HG03045 (cell line): Measurements from ENCODE around the gene GIMAP1.

Source experiments
- ATAC-seq: cut with Tn5 transposase; IDR thresholded peaks from one replicate; pipeline ENCODE4 v1.9.1; 2021; ENCODE audit warnings: mild to moderate bottlenecking, moderate library complexity; ENCODE audit not compliant: unreplicated experiment

GIMAP1 gene

GRCh38 chr7:150745876-150746275 is 29.5 kb downstream of the GIMAP1 start:
- ATAC-seq, result no peak

DNA sequence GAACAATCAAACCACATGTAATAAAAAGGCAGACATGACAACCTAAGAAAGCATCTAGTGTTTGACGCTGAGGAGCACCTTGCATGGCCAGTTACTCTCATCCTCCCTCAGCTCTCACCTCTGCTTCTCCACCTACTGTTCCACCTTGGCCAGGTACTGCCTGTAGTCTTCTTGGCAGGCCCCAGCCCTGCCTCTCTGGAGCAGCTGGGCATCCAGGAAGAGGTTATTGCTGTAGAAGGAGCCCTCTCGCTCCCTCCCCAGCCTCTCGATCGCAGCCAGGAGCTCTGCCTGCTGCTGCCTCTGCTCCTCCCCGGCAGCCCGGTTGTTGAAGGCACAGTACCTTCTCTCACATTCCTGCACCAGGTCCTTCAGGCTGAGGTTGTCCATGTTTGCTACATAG is 30.5 kb downstream of the GIMAP1 start:
- no peak for ATAC-seq

DNA sequence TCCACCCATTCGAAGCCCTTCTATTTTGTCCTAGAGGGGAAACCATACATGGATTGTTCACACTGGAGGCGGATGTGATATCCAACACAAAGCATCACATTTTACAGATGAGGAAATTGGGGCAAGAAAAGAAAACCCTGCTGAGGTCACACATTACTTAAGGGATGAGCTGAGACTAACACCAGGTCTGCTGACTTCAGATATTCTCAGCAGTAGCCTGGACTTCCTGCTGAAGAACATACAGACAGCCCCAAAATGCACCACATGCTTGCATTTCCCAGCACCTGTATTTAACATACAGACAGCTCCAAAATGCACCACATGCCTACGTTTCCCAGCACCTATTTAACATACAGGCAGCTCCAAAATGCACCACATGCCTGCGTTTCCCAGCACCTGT is 32.0 kb downstream of the GIMAP1 start:
- ATAC-seq, result no peak

- ATAC-seq, result no peak
Observed at GRCh38 chr7:150751702-150752101, 35.3 kb downstream of the GIMAP1 start.

DNA sequence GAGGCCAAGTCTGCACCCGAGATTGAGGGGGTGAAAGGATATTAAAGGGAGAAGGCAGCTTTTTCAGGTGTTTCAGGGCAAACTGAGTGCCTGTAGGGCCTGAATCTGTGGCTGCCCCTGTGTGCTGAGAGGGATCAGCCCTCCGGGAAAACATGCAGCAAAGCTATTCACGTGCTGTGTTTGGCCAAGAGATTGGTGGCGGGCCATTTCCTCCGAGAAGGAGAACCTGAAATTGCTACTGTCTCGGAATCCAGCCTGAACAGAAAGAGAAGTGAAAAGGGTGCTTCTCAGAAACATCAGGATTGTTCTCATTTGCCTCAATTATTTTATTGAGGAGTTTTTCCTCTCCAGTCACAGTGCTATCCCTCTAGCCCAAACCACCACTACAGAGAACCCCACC is 36.8 kb downstream of the GIMAP1 start:
- no peak for ATAC-seq

DNA sequence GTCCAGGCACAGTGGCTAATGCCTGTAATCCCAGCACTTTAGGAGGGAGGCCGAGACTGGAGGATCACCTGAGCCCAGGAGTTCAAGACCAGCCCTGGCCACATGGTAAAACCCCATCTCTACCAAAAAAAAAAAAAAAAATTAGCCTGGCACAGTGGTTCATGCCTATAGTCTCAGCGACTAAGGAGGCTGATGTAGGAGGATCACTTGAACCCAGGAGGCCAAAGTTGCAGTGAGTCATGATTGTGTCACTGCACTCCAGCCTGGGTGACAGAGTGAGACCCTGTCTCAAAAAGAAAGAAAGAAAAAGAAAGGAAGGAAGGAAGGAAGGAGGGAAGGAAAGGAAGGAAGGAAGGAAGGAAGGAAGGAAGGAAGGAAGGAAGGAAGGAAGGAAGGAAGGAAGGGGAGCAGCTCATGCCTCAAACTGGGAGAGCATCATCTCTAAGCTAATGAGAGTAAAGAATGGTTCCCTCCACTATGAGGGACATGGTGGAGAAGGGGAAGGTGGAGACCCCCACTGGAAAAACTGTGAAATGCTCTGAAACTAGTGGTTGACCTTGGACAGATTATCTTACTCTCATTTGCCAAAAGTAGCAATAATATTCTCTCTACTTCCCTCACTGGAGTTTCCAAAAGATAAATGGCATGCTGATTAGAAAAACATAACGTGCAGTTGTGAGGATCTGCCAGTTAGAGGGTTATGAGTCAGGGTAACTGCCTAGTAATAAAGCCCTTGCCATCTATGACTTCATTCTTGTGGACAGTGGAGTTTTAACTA is 37.6 kb downstream of the GIMAP1 start:
- ATAC-seq, result no peak

- no peak for ATAC-seq
Observed at GRCh38 chr7:150754951-150755350, 38.5 kb downstream of the GIMAP1 start.

DNA sequence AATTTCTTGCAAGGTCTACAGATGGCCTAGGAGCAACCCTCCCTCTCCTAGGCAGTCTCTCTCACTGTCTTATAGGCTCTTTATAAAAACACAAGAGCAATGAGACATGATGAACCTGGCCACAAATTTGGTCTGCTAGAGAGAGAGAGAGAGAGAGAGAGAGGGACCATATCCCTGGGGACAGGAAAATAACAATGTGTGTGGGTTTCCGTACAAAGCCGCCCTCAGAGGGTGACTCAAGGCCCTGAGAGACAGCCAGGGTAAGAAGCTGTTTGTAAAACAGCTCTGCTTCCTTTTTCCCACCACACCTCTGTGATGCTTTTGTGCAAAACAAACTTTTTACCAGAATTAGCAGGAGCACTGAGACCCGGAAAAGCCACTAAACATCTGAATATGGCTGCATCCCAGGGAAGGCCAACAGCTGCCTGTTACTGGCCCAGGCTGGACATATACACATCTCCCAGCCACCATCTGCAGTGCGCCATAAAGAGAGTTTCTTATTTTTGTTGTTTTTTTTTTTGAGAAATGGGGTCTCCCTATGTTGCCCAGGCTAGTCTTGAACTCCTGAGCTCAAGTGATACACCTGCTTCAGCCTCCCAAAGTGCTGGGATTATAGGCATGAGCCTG is 39.2 kb downstream of the GIMAP1 start:
- no peak for ATAC-seq

GRCh38 chr7:150756166-150756565 is 39.8 kb downstream of the GIMAP1 start:
- ATAC-seq, result no peak

DNA sequence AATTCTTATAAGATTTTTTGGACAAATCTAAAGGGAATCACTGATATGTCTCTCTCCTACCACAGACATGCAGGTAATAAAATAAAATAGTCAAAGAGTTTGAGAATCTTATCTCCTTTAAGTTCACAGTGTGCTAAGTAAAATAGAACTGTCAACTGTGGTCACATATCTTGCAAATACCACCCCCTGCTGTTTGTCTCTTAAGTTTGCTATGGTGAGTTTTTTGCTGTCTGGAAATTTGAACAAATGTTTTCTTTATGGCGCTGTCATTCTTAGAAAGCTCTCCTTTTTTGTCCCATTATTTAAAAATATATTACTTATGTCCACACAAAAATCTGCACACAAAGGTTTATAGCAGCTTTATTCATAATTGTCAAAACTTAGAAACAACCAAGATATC is 40.4 kb downstream of the GIMAP1 start:
- no peak for ATAC-seq

DNA sequence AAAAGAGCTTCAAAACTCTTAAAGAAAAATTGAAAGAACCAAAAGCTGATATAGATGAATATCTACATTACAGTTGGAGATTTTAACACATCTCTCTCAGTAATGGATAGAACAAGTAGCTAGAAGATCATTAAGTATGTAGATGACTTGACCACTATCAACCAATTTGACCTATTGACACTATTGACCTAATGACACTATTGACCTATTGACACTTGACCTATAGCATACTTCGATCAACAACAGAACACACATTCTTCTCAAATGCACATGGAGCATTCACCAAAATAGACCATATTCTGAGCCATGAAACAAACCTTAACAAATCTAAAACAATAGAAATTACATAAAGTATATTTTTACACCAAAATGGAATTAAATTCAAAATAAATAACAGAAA is 43.1 kb downstream of the GIMAP1 start:
- no peak for ATAC-seq

- no peak for ATAC-seq
Observed at GRCh38 chr7:150766334-150766709, 49.9 kb downstream of the GIMAP1 start.

DNA sequence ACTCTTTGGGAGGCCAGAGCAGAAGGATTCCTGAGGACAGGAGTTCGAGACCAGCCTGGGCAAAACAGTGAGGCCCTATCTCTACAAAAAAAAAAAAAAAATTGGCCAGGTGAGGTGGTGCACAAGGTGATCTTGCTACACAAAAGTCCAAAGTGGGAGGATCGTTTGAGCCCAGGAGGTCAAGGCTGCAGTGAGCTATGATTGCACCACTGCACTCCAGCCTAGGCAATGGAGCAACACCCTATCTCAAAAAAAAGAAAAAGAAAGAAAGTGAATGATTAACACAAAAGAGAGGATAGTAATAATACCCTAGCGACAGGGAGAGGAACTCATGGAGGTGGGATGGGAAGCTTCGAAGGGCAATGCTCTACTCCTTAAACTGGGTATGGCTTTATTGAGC is 53.4 kb downstream of the GIMAP1 start:
- ATAC-seq, result no peak
